Activated effector memory CD4-positive, alpha-beta T cell treated with anti-CD3 and anti-CD28 coated beads, Interleukin-2, amount 50 U/mL, for 16 hours (primary cell): ENCODE results near the gene GNG7.

Experiments used
- DNase-seq: peaks from one replicate; pipeline ENCODE4 v3.0.0-alpha.2; 2020

The GNG7 gene

DNA sequence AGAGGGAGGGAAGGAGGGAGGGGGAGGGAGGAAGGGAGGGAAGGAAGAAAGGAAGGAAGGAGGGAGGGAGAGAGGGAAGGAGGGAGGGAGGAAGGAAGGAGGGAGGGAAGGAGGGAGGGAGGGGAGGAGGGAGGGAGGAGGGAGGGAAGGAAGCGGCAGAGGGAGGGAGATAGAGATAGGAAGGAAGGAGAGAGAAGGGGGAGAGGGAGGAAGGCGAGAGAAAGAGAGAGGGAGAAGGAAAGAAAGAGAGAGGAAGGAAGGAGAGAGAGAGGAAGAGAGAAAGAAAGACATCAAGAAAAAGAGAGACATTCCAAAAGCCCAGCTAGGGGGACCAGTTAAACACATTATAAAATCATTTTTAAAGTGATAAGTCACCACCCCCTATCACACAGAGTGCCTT is 62.5 kb downstream of the GNG7 start:
- DNase-seq = no peak

DNA sequence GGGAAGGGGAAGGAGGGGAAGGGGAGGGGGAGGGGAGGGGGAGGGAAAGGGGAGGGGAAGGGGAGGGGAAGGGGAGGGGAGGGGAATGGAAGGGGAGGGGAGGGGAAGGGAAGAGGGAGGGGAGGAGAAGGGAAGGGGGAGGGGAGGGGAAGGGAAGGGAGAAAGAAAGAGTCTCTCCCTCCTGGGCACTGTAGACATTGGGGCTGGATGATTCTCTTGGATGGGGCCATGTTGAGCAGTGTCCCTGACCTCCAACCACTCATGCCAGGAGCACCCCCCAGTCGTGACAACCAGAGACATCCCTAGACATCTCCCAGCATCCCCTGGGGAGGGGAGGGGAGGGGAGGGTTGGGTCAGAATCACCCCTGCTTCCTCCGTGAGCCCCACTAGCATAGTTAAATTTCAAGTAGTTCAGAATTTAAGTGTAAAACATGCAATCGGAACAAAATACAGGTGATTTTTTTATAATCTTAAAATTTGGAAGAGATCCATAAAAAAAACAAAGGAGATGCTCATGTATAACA is 64.0 kb downstream of the GNG7 start:
- no peak for DNase-seq

DNA sequence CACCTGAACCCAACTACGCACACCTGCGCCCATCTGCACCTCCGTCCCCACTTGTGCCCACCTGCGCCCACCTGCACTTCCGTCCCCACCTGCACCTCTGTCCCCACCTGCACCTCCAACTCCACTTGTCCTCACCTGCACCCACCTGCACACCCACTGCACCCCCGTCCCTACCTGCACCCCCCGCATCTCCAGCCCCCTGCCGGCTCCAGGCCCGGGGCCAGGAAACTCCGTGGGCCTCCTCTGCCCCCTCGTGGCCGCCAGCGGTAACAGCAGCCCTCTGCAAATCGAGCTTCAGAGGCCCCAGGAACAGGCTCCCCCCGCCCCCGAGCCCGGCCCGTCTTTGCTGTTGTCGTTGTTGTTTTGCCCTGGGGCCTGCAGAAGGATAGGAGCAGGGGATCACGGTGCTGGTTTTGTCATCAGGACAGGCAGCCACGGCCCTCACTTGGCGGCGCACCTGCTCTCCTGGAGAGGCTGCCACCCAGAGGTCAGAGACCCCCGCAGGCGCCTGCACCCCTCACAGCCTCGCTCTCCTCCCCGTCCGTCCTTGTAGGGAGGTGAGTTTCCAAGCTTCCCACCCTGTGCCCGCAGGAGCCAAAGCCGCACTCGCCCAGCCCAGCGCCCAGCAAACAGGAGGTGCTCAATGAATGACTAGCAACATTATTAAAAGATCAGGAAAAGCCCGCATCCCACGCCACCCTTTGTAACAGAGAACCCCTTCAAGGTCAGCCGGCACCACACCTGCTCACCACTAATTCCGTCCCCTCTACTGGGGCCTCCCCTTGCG is 65.4 kb downstream of the GNG7 start:
- peak; percentile 90 for DNase-seq

DNA sequence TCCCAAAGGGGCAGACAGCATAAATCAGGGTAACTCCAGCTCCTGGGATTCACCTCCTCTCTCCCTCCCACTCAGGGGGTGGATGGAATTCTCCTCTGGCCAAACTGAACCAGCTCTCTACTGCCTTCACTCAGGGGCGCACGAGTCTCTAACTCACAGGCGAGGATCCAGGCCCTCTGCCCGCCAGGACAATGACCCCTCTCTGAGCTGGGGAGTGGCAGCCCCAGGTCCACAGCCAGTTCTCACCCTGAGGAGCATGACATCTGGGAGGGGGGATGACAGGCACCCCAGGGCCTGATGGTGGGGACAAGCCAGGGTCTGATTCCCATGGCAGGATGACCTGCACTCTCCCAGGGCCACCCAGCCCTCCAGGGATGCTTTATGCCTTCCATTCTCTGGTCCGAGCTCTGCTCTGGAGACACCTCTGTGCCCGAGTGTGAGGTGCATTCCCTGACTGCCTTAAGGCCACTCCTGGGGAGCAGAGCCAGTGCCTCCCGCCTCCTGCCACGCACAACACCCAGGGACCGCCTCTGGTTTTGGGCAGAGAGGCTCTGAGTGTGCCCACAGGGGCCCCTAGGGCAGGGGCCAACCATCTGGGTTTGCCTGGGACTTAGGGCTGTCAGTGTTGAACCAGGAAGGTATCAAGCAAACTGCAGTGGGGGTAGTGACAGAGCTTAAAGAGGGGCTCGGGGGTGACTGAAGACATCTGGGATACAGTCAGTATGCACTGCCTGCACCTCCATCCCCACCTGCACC is 66.2 kb downstream of the GNG7 start:
- DNase-seq = no peak

DNA sequence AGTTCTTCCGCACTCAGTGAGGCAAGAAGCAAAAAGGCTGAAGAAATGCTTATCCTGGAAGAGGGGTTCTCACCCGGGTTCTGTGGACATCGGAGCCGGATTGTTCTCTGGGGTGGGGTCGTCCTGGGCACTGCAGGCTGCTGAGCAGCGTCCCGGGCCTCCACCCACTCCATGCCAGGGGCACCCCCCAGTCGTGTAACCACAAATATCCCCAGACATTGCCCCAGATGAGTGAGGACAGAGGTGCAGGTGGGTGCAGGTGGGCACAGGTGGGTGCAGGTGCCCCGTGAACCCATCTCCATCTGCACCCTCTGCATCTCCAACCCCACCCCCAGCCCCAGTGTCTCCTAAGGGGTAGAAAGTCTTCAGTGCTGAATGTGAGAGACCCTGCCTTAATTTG is 67.5 kb downstream of the GNG7 start:
- DNase-seq = no peak

DNA sequence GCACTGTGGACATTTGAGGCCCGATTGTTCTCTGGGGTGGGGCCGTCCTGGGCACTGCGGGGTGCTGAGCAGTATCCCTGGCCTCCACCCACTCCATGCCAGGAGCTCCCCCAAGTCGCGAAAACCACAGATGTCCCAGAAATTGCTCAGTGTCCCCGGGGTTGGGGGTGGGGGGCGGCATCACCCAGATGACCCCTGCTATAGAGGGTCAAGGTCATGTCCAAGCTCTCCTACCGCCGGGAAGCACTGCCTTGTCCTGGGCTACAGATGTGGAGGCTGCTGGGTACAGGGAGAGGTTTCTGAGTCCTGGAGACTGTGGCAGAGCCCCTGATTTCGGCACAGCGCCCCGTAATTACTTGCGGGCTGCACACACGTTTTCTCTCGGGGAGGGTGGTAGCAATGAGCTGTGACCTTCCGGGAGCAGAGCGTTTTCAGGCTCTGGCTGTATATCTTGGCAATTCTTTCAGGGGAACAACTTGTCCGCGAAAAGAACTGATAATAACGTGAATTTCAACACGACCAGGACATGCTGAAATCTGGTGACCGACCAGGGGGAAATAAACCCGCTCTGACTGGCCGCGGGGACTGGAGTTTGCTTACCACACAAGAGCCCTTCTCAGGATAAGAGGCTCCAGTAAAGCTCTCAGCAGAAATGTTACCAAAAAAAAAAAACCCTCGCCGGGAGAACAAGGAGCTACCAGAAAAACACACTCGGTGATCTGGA is 68.1 kb downstream of the GNG7 start:
- DNase-seq = no peak

DNA sequence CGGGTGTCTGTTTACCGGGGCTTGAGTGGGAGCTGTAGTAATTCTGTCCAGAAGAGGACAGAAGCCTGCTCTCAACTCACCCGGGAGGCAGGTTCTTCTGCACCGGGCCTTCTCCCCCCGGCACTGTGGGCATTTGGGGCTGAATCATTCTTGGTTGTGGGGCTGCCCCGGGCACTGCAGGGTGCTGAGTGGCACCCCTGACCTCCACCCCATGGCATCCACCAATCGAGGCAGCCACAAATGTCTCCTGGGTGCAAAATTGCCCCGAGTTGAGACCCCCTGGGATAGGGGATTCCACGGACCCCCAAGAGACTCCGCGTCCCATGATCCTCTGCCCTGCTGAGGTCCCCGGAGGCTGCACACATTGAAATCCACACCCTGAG is 68.8 kb downstream of the GNG7 start:
- no peak for DNase-seq

DNA sequence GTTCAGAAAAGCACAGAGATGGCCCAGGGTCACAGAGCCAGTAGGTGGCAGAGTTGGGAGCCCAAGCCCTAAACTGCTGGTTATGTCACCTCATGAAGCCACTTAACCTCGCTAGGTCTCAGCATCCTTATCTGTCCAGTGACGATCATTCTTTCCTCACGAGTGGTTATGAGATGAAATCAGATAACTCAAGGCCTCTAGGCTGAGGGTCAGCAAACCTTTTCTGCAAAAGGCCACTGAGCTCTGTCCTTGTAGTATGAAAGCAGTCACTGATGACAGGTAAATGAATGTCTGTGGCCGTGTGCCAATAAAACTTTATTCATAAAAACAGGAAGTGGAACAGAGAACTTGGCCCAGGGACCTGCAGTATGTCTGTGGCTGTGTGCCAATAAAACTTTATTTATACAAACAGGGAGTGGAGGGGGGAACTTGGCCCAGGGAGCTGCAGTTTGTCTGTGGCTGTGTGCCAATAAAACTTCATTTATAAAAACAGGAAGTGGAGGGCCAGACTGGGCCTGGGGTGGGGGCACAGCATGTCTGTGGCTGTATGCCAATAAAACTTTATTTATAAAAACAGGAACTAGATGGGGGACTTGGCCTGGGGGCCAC is 71.2 kb downstream of the GNG7 start:
- DNase-seq = no peak

DNA sequence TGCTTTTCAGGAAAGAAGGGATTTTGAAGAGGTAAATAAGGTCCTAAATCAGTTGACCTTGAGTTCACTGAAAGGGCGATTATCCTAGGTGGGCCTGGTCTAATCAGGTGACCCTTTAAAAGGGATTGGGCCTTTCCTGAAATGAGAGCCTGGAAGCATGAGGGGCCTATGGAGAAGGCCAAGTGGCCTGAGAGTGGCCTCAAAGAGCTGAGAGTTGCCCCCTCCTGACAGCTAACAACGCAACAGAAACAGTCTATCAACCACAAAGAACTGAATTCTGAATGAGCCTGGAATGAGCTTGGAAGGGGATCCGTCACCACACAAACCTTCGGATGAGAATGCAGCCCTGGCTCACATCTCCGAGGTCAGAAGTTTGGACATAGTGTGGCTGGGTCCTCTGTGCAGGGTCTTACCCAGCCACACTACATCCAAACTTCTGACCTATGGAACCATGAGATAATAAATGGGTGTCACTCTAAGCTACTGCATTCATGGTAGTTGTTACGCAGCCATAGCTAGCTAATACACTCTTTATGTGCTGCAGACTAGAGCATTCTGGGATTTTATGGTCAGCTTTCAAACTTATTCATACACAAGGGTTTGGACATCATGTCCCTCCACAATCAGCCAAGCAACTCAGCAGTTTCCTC is 72.0 kb downstream of the GNG7 start:
- DNase-seq = no peak

DNA sequence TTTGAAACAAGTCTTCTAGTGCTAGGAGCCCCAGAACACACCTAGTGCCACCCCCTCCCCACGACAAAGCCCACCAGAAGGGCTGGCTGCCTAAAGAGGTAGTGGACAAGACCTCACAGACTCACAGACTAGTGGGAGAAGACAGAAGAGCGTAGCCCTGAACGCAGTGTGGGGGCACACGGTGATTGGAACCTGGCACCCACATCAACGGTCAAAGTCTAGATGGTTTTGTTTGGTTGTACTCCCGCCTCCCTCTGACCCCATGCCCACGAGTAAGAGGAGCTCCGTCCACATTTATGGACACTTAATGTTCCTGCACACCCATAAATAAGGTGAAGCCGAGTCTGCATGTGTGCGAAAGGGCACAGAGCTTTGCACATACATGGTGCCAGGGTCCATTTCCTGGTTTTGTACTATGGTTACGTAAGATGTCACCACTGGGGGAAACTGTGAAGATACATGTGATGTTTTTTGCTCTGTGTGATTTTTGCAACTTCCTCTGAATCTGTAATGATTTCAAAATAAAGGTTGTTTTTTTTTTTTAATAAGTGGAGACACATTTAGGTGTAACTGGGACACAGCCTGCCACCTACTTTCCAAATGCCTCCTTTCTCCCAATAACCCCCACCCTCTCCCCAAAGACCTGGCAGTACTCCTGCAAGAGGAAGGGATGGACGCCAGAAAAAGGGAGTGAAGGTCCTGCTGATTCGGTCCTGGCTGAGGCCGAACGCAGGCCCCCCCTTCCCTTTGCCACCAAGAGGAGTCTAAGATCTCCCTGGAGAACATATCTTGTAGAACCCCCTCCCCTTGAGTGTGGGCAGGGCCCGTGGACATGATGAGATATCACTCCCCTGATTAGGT is 72.8 kb downstream of the GNG7 start:
- no peak for DNase-seq

DNA sequence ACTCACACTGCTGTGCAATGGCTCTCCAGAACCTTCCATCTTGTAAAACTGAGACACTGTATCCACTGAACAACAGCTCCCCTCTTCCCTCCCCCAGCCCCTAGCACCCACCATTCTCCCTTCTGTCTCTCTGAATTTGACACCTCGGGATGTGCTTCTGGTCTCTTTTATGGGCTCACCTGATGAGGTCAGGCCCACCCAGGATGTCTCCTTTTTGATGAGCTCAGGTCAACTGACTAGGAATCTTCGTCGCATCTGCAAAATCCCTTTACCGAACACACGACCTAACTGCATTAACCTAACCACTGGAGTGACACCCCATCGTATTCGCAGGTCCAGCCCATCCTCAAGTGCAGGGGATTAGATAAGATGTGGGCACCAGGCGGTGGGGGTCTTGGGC is 73.9 kb downstream of the GNG7 start:
- no peak for DNase-seq

DNA sequence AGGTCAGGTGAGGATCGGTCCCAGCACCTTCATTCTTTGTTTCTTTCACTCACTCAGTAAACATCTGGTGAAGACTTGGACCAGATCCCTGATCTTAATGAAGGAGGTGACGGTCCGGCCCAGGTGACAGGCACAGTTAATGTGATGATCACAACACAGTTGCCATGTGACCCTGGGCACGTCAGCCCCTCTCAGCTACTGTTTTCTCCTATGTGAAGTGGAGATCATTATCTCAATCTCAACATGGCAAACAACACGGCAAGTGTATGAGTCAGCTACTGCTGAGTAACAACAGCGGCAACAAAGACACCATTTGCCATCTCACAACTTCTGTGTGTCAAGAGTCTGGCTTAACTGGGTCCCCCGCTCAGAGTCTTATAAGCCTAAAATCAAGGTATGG is 74.6 kb downstream of the GNG7 start:
- DNase-seq = no peak

DNA sequence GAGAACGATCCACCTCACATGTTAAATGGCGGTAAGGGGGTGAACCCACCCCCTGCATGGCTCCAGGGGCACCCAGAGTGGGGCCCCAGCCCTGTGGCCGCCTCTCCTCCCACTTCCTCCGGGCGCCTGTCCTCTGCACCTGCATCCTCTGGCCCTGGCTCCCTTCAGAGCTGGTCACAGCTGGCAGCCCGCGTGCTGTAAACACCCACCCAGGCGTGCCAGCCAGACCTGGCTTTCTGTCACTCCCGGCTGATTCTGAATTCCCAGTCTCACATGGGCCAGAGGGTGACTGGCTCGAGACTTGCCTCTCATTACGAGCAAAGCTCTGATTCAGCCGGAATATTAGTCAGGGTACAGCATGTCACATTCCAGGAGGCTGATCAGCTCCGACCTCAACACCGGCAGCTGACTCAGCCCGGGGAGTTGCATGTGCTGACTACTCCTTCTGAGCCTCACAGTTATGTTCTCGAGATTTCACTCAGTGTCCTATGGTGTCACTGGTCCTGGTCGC is 75.1 kb downstream of the GNG7 start:
- DNase-seq = peak; percentile 81

DNA sequence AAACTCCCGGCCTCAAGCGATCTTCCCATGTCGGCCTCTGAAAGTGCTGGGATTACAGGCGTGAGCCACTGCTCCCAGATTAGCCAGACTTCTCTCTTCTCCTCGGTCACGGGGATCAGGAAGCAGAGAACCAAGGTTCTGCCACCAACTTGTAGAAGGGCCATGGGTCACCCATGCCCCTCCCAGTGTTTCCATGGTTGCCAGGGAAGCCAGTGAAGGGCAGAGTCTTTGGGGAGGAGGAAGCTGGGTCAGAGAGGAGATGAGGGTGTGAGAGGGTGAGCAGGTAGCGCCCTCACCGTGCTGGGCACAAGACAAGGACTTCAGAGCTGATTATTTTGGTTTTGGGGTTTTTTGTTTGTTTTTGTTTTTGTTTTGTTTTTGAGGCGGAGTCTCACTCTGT is 77.1 kb downstream of the GNG7 start:
- no peak for DNase-seq

DNA sequence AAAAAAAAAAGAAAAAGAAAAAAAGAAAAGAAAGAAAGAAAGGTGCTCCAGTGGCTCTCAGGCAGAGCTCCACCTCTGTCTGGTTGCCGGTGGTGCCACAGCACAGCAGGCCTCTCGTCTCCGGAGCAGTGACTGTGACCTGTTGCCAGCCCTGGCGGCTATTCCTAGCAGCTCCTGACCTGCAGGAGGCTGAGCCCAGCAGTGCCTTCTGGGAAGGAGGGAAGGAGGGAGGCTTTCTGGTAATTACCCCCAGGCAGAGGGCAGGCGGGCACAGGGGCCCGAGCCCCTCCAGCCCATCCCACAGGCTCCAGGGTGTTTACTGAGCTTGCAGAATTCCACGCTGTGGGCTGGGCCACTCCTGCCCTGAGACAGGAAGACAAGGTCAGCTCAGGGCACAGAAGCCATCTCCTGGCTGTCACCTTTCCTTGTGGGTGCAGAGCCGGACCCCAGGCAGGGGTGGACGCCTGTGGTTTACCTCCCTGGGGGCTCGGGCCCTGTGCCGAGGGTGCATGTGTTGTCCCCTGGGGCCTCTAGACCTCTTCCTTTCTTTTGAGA is 77.9 kb downstream of the GNG7 start:
- no peak for DNase-seq

DNA sequence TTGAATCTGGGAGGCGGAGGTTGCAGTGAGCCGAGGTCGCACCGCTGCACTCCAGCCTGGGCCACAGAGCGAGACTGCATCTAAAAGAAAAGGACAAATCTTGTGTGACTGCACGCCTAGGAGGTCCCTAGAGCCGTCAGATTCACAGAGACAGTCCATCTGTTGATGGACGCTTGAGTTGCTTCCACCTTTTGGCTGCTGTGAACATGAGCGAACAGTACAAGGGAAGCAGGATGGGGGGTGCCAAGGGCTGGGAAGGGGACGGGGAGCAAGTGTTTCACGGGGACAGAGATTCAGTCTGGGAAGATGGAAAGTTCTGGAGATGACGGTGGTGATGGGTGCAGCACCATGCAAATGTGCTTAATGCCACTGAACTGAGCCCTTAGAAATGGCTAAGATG is 78.7 kb downstream of the GNG7 start:
- DNase-seq = no peak

DNA sequence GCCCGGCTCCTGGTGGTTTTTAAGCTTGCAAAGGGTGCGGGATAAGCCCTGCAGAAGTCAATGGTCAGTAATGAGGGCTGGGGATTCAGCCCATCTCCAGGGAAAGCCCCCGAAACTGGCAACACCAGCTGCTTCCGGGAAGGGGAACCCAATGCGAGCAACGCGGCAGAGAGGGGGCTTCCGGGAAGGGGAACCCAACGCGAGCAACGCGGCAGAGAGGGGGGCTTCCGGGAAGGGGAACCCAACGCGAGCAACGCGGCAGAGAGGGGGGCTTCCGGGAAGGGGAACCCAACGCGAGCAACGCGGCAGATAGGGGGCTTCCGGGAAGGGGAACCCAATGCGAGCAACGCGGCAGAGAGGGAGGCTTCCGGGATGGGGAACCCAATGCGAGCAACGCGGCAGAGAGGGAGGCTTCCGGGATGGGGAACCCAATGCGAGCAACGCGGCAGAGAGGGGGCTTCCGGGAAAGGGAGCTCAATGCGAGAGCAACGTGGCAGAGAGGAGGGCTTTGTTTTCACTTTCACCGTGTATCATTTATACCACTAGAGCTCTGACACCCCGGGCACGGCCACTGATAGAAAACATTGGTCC is 80.0 kb downstream of the GNG7 start:
- peak; percentile 75 for DNase-seq

DNA sequence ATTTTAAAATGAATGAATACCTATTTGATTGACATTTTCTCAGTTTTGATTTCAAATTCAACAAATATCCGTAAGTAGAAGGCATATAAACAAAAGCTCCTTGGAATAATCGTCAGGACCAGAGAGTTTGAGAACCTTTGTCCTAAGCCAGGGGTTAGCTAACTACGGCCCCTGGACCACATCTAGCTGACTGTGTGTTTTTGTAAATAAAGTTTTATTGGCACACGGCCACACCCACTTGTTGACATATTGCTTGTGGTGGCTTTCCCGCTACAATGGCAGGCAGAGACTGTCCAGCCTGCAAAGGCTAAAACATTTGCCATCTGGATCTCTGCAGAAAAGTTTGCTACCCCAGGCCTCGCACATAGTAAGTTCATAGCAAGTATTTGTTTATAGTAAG is 83.4 kb downstream of the GNG7 start:
- no peak for DNase-seq

DNA sequence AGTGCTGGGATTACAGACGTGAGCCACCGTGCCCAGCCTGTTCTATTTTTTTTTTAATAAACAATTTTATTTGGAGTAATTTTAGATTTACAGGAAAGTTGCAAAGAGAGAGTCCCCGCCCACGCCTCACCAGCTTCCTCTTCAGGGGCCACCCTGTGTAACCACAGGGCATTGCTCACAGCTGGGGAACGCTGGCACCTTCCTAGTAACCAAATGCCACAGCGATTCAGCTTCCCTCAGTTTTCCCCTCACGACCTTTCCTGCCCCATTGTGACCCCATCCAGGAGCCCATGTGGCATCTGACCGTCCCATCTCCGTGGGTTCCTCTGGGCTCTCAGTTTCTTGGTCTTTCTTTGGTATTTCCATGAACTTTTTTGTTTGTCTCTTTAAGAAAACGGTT is 83.9 kb downstream of the GNG7 start:
- peak; percentile 91 for DNase-seq

DNA sequence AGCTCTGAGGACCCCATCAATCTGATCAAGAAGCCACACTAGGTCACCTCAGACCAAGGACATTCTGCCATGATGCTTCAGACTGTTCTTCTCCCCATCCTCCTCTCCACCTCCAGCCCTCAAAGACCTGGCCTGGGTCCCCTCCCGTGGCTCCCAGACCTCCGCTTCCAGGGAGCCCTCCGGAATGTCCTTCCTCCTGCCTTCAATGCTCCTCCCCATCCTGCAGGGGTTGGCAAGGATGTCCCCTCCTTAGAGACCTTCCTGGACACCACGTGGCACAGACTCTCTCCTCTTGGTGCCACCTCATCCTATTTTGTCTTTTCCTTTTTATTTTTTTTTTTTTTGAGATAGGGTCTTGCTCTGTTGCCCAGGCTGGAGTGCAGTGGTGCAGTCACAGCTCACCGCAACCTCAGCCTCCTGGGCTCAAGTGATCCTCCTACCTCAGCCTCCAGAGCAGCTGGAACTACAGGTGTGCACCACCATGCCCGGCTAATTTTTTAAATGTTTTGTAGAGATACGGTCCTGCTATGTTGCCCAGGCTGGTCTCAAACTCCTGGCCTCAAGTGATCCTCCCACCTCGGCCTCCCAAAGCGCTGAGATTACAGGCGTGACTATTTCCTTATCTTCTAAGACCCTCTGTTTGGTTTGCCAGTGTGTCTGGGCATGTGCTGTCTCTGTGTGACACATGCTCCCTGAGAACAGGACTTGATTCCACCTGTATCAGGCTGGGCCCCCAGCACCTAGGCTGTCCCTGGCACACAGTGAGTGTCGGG is 84.9 kb downstream of the GNG7 start:
- DNase-seq = no peak
